CD4-positive, alpha-beta T cell treated with Interleukin-6 for 4 hours (primary cell): ENCODE measurements around the gene SNPH.

ENCODE experiments used
- DNase-seq: peaks from one replicate; pipeline ENCODE4 v3.0.0-alpha.2; 2020; ENCODE audit warnings: mixed read lengths

SNPH gene

GRCh38 chr20:1325173-1326030, 59.3 kb downstream of the SNPH start:
- DNase-seq: peak; percentile 100

GRCh38 chr20:1326031-1326930, 60.2 kb downstream of the SNPH start:
- no peak for DNase-seq

- DNase-seq: no peak
Measured at GRCh38 chr20:1327241-1327653, 61.2 kb downstream of the SNPH start.

DNA sequence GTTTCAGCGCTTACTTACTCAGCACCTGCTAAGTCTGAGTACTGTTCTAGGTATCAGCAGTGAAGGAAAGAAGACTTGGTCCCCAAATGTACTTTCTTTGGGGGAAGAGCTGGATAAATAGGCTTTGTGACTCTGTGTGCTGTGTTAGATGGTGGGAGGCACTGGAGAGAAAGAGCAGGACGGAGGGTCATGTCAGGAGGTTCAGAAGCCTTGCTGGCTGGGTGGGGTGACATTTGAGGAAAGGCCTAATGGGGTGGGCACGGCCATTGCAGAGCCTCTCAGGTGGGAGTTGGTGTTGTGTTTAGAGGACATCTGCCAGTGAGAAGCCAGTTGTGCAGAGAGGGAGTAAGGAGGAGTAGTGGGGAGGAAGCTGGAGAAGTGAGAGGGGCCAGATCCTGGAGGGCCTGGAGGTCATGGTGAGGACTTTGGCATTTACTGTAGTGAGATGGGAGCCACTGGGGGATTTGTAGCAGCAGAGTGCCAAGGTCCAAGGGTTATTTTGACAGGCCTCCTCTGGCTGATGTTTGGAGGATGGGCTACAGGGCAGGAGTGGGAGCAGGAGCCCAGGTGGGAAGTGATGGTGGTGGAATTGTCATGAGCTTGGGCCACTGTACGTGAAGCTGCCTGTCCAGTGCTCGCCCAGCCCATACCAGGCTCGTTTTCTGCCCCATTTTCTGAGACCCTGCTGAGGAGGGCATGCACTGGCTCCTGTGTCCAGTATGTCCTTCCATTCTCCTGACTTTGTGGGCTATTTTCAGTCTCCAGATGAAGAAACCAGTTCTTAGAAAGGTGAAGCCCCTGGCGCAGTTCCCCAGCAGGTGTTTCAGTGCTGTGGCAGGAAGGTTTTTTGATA, 62.0 kb downstream of the SNPH start:
- no peak for DNase-seq

DNA sequence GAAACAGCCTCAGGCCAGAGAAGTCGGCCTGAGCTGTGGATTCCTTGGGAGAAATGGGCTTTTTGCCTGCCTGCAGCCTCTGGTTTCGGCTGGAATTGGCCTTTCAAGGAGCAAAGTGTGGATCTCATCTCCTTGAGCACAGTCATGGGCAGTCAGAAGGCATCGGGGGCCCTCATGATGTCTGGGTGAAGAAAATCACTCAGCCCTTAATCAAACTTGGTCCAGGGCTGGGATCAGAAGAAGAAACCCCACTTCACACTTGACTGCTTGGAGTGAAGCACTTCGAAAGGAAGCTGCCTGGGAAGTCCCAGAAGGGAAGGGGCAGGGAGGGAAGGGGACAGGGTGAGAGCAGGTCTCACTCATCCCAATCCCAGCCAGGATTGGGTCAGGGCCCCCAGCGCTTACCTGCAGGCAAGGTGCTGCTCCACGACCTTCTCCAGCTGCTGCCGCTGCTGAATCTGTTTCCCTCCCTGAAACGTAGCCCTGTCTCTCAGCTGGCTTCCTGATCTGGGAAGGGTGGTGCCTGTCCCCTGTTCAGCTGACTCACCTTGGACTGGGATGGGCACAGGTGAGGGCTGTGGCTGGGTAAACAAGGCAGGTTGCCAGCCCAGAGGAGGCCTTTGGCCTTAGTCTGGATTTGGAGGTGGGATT, 62.7 kb downstream of the SNPH start, which contains the start of gene SDCBP2:
Gene SDCBP2 (minus strand): TSS at position 460 of the 651 bp plus-strand sequence. CDS start 8,723 bp downstream, outside the sequence.
- DNase-seq: no peak

- DNase-seq: peak; percentile 51
Measured at GRCh38 chr20:1330075-1330830, 64.2 kb downstream of the SNPH start.

DNA sequence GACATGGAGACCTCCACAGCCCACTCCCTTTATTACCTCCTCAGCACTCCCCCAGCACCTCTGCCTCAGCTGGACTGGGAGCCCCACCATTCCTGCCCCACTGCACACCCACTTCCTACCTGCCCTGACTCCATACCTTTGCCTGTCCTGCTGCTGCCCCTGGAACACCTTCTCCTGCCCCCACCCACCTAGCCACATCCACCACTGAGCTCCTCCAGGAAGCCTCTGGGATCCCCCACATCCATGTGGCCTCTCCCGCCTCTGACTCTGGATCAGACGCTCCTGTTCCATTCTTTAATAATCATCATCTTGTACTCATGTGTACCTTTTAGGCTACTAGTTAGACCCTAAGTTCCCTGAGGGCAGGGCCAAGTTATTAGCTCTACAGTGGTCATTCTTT, 65.0 kb downstream of the SNPH start:
- no peak for DNase-seq

GRCh38 chr20:1331801-1332453, 65.8 kb downstream of the SNPH start:
- DNase-seq: no peak

DNA sequence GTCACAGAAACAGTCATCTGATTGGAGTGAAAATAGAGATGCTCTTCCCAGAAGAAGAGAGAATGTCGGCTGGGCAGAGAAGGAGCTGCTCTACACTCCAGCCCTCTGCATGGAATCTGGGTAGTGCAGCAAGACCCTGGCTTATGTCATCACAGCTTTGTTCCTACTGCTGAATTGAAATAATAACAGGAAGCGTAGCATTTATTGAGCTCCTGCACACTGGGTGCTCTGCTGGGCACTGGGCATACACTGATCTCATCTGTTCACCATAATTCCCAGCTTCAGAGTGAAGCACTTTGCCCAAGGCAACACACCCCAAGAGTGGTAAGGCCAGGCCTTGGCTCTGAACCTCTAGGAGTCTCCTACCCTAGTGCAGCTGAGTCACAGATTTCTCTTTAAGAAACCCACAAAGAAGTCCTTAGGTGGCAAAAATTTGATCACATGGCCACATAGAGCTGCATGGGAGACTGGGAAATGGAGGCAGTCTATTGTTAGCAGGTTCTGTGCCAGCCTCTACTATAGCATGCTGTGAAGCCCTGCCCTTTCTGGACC, 66.7 kb downstream of the SNPH start:
- no peak for DNase-seq

DNA sequence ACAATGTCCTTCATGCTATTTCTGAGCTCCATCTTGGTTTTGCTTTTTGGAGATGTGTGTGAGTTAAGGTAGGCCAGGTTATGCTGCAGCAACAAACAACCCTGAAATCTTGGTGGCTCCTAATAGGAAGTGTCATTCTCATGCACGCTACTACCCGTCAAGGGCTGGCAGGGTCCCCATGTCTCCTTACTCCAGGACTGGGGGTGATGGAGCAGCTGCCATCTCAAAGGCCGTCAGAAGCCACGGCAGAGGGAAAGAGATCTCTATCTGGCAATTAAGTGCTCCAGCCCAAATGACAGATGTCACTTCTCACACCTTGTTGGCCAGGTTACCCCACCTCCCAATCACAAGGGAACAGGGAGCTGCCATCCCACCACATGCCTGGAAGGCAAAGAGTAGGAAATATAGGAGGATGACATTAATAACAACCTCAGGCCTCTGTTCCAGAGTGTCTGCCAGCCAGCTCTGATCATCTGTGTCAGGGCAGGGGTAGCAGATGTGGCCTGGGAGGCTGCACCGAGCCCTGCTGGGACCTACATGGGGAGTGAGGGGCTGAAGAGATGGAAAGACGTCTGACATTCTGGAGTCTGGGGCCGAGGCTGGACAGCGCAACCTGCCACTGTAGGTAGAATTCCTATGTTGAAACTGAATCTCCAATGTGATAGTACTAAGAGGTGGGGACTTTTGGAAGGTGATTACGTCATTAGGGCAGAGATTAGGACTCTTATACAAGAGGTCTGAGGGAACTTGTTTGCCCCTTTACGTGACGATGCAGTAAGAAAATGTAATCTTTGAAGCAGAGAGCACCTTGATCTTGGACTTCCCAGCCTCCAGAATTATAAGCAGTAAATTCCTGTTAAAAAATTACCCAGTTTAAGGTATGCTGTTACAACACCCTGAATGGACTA, 67.6 kb downstream of the SNPH start:
- no peak for DNase-seq

DNA sequence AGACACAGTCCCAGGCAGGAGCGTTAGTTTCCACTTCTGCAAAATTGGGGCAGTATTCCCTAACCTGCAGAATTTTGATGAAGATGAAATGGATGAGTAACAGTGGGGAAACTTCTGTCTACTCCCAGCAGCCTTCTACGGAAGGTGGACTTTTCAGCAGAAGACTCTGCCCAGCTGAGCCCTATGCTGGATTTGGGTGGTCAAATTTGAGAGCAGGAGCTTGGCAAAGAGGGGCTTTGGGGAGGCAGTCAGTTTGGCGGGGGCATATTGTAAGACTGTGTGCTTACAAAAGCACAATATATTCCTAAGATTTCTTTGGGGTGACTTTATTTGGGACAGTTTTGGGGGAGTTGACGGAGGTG, 68.3 kb downstream of the SNPH start:
- no peak for DNase-seq

DNA sequence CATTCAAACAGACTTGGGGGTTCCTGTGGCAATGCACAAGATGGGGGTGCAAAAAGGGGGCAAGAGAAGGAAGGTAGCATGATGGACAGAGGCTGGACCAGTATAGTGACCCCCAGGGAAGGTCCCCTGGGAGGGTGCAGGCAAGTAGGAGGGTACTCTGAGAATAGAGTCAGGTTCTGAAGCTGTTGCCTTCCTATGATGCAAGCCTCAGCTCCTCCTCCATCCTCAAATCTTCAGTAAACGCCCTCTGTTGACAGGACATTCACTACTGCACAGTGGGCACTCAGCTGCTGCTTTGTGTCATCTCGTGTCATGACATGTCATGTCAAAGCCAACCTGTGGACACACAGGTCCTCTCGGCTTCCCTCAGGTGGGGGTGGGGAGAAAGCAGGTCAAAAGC, 68.7 kb downstream of the SNPH start:
- DNase-seq: no peak

DNA sequence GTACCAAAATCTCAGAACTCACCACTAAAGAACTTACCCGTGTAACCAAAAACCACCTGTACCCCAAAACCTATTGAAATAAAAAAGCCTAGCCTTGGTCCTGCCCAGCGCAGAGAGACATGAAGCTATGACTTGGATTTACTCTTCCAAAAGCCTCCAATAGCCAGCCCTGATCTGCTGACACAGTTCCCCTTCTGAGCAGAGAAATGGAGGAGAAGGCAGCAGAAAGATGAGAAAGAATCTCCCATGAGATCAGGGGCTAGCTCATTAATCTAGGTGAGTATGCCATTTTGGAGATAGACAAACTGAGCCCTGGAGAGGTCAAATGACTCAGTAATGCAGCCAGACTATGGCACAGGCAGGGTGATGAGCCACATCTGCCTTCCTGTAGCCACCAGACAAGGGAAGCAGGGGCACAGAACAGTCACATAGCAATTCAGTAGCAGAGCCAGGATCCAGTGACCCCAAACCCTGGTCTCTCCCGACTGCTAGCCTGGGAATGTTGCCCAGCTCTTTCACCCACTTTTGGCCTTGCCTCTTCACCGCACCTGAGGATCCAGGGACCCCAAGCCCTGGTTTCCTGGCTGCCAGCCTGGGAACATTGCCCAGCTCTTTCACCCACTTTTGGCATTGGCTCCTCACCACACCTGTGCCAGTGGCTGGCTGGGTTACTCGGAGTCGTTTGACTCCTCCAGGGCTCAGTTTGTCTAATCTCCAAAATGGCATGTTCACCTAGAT, 70.0 kb downstream of the SNPH start:
- DNase-seq: no peak

DNA sequence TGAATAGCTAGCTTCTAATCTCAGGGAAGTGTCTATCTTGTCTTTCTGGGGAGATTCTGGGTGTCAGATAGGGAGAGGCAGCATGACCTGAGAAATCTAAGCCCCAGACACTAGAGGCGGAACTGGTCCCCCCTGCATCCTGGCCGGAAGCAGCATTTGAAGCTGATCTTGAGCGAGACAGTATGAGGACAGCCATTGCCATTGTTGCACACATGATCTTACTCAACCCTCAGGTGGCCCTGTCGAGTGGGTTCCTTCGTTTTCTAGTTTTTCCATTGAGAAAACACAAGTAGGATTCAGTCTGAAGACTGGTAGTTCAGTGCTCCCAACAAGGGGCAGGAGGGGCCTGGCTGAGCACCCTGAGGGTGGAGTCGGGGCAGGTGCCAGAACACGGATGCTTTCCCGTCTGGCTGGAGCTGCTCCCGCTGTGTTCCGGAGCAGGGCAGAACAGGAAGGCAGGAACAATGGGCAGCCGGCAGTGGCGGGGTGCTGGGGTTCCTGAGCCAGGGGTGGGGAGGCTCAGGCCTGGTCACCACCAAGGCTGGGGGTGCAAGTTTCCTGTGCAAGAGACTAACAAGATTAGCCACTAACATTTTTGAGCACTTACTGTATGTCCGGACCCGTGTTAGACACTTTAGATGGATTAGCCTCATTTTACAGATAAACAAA, 70.7 kb downstream of the SNPH start:
- peak; percentile 34 for DNase-seq

- no peak for DNase-seq
Measured at GRCh38 chr20:1337441-1337840, 71.3 kb downstream of the SNPH start.

DNA sequence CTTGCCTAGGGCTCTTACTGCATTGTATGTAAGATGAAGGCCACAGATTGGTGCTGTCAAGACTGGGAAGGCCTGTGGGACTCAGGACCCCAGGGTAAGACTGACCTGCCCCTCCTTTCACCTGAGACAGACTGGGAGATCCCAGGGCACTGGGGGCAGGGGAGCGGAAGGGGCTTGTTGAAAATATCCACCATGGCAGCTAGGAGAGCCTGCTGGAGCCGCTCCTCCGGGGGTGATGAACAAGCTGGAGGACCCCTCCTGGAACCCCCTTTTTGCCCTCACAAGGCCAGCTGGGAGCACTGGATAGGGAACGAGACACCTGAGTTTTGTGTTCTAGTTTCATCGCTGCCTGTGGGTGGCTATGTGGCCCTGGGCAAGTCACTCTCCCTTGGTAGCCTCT, 72.0 kb downstream of the SNPH start:
- no peak for DNase-seq

GRCh38 chr20:1338801-1339200, 72.7 kb downstream of the SNPH start:
- no peak for DNase-seq
